HL-60 (cell line): ENCODE data around the gene PGM1.

Experiments used
- GABPA ChIP-seq: IDR thresholded peaks from 2 replicates; pipeline ENCODE4 v1.6.1; 2012; ENCODE audit warnings: low read depth
- POLR2AphosphoS5 ChIP-seq: IDR thresholded peaks from 2 replicates; pipeline ENCODE4 v1.6.1; 2012; ENCODE audit warnings: low read depth
- SPI1 ChIP-seq: IDR thresholded peaks from 2 replicates; pipeline ENCODE4 v1.6.1; 2012; ENCODE audit warnings: low read depth, mild to moderate bottlenecking, borderline replicate concordance
- TF ChIP-seq, protein P1 (sequence below): IDR thresholded peaks from one replicate; pipeline ENCODE4 v1.5.1; 2011; ENCODE audit warnings: low read length, control low read depth, inconsistent platforms; ENCODE audit not compliant: insufficient read depth

DNA sequence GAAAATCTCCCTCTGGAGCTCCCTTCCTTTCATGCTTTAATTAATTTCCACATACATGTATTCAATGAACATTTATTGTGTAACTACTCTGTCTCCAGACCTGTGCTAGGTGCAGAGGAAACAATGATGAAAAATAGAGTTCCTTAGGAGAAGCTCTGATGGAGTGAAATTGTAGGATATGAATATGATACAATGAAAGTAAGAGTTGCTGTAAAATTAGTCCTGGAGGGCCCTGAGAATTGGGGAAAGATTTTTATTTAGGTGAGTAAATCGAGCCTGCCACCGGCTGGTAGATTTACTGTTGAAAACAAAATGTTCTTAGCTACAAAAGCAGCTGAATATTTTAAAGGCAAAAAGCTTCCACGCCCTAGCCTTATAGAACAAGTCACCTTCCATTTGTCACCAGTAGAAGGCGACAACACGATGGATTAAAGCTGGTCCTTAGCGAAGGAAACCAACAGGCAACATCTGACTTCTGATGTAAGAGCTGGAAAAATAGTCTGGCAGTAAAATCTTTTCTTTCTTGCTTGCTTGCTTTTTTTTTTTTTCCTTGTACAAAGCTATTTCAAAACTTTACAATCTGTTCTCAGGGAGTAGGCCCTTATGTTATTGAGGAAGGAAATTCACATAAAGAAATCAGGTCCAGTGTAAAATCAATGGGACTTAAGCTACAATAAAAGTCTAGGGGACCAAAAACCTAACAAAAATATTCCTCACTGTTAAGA is 98.7 kb downstream of the PGM1 start:
- TF ChIP-seq, protein P1, sequence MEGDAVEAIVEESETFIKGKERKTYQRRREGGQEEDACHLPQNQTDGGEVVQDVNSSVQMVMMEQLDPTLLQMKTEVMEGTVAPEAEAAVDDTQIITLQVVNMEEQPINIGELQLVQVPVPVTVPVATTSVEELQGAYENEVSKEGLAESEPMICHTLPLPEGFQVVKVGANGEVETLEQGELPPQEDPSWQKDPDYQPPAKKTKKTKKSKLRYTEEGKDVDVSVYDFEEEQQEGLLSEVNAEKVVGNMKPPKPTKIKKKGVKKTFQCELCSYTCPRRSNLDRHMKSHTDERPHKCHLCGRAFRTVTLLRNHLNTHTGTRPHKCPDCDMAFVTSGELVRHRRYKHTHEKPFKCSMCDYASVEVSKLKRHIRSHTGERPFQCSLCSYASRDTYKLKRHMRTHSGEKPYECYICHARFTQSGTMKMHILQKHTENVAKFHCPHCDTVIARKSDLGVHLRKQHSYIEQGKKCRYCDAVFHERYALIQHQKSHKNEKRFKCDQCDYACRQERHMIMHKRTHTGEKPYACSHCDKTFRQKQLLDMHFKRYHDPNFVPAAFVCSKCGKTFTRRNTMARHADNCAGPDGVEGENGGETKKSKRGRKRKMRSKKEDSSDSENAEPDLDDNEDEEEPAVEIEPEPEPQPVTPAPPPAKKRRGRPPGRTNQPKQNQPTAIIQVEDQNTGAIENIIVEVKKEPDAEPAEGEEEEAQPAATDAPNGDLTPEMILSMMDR, result peak; percentile 50
- TF ChIP-seq SPI1 (no peak), GABPA (no peak), POLR2AphosphoS5 (no peak)
